GM21786 (cell line): Measurements from ENCODE around the gene PYHIN1.

ENCODE experiments used
- ATAC-seq: cut with Tn5 transposase; IDR thresholded peaks from one replicate; pipeline ENCODE4 v1.9.1; 2021; ENCODE audit not compliant: unreplicated experiment

Gene PYHIN1

GRCh38 chr1:158931055-158931737 lies at the start of gene PYHIN1:
Gene PYHIN1 (plus strand): TSS chr1:158931552. CDS start chr1:158936911, 5,359 bp downstream.
- ATAC-seq, result no peak

GRCh38 chr1:158893654-158894053 lies 37.7 kb upstream of the PYHIN1 start:
- ATAC-seq, result no peak

DNA sequence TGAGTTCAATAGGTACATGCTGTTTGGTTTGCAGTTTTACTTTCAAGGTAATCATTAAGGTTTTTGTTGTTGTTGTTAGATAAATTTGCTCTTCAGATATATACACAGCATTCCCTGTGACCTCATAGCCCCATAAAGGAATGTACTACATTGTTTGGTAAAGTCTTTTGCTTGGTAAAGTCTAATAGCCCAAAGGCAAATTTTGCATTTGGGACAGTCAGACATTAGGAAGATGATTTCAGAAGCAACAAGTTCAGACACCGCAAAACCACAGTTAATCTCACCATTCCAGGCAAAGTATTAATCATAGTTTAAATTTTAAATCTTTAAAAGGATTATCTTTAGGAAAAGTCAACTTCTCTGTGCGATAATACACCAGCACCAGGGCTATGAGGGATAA lies 32.6 kb upstream of the PYHIN1 start:
- ATAC-seq, result no peak

GRCh38 chr1:158901623-158902022 lies 29.7 kb upstream of the PYHIN1 start:
- no peak for ATAC-seq

DNA sequence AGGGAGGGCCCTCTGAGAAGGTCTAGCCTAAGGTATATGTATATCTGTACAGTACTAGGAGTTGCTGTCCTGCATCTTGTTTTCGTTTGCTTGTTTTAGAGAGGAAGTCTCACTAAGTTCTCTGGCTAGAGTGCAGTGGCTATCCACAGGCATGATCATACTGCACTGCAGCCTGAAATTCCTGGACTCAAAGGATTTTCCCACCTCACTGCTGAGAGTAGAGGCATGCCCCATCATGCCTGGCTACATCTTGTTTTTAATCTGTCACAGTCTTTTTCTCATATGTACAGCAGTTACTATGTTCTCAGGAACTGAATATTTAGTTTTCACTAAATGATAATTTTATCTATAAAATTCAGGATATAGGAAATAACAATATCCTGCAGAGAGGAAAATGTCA lies 15.3 kb upstream of the PYHIN1 start:
- ATAC-seq, result no peak

GRCh38 chr1:158924677-158925076 lies 6.7 kb upstream of the PYHIN1 start:
- ATAC-seq, result no peak

GRCh38 chr1:158930504-158930903 lies 848 bp upstream of the PYHIN1 start:
- ATAC-seq, result no peak

DNA sequence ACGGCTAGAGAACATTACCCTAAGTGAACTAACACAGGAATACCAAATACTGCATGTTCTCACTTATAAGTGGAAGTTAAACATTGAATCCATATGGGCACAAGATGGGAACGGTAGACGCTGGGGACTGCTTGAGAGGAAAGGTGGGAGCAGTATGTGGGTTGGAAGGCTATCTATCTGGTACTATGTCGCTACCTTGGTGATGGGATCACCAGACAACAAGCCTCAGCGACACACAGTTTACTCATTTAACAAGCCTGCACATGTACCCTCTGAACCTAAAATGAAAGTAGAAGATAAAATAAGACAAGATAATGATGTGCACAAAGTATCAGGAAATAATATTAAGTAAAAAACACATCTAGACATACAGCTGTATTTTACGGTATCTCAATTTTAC lies 819 bp downstream of the PYHIN1 start:
- no peak for ATAC-seq

DNA sequence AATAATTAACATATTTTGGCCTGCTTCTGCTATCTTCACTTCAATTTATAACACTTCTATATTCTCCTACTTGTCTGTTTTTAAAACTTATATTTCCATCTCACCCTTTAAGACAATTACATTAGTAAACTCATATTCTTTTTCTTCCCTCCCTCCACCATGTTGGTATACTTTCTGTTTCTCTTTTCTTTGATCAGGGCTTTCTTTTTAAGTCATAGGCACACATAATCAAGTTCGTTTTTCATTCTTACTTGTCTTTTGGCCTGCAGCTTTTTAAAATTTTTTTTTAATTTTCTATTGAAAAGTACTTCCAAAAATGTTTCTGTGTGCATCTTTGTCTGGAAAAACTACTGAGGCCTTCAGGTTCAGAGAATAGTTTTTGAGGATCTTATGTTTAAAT lies 2.3 kb downstream of the PYHIN1 start:
- peak; percentile 49 for ATAC-seq

DNA sequence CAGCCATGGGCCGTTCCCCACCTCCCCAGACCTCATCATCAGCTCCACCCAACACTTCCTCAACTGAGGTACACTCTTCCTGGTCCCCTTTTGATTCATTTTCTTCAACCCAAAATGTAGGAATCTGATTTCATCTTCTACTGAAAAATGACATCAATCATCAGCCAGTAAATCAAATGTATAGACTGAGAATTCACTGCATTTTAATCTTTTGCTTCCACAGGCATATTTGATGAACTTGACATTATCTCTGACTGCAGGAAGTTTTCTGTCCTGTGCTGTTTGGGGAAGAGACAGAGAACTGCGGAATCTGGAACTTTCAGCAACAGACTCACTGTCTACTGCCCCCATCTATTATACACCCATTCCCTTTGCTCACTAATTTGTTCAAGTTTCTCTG lies 7.8 kb downstream of the PYHIN1 start:
- ATAC-seq, result no peak

GRCh38 chr1:158941317-158941716 lies 10.0 kb downstream of the PYHIN1 start:
- no peak for ATAC-seq

- no peak for ATAC-seq
Observed at GRCh38 chr1:158942490-158942889, 11.1 kb downstream of the PYHIN1 start.

- no peak for ATAC-seq
Observed at GRCh38 chr1:158943059-158943458, 11.7 kb downstream of the PYHIN1 start.

- ATAC-seq, result no peak
Observed at GRCh38 chr1:158945061-158945460, 13.7 kb downstream of the PYHIN1 start.

GRCh38 chr1:158946785-158947184 lies 15.4 kb downstream of the PYHIN1 start:
- ATAC-seq, result no peak

DNA sequence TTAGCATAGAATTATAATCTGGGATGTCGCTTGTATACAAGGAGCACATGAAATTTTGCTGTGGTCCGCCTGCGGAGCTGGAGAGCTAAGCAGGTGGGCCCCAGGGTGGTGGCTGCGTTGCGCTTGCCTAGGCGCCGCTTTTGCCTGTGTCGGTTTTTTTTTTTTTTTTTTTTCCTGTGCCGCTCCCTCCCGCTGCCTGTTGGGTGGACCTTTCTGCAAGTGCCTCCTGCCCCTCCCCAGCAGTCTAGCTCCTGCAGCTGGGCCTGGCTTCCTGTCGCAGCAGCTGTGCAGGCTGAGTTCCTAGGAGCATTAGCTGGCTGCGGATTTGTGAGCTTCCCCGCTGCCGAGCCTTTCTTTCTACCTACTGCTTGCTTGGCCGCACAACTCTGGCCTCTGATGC lies 20.6 kb downstream of the PYHIN1 start:
- ATAC-seq, result peak; percentile 56

GRCh38 chr1:158952416-158952815 lies 21.1 kb downstream of the PYHIN1 start:
- no peak for ATAC-seq

GRCh38 chr1:158961178-158961577 lies 29.8 kb downstream of the PYHIN1 start:
- ATAC-seq, result no peak

DNA sequence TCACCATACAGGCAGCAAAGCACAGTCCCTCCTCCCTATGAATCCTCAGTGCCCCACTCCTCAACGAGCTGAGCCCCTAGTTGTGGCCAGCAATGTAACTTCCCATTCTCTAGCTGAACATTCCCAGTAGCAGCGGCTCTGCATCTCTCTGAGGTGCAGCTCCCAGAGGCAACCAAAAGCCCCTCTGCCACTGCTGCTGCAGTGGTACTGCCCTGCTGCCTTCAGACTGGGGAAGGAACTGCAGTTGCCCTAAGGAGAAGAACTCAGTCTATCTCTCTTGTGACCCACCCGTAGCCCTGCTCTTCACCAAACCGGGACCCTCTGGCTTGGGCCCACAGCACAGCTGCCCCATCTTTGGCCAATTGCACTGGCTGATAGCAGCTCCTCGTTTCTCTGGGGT lies 31.6 kb downstream of the PYHIN1 start:
- ATAC-seq, result no peak

DNA sequence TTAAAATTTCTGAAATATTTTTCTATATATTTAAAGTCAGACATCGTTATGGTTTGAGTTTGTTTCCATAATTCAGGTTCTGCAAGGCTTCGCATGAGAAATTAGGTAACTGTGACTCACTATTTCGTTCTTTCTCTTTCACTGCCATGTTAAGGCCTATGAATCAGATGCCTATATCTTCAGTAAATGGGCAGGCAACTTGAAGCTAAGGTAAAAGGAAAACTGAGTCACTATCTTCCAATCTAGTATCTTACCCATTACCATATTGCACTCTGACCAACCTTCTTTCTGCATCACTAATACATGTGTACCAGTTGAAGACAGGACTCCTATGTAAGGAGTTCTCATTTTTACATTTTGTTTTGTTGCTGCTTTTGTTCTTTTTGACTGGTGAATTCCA lies 37.8 kb downstream of the PYHIN1 start:
- ATAC-seq, result no peak

- ATAC-seq, result no peak
Observed at GRCh38 chr1:158969855-158970254, 38.5 kb downstream of the PYHIN1 start.

DNA sequence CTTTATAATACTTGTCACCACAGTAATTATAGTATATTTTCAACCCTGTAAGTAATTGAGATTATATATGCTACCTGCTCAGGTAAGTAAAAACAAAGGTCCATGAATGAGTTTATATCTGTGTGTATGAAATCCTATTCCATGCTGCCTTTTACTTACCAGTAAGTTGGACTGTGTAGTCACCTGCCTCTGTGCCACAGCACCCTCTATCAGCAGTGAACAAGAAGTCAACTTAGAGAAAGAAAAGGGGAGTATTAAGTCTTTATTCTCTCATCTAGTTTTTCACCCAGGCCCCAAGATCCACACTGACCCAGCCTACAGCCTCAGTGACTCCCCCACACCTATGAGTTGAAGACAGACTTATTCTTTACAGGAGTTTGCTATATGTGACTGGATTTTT lies 41.5 kb downstream of the PYHIN1 start:
- no peak for ATAC-seq

DNA sequence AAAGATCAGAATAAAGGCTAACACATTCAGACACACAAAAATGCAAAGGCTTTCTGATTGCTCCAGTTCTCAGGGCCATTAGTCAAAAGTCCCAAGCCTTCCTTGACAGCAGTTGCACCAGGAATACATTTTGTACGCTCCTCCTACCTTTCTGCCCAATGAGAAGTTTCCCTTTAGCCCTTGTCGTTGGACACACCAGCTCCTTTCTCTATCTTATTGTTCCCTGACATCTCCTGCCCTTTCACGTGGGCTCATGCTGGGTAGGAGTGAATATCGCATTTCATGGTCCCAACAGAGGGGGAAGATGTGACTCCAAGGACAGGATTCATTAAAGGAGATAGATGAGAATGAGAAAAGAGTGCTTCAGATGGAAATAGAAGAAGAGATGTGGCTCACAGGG lies 44.9 kb downstream of the PYHIN1 start:
- ATAC-seq, result no peak
